Measurements from ENCODE around the gene CIAPIN1. TPM values are rescaled to one million over a fixed set of nuclear protein-coding genes. Genes with fewer than 3 reads are reported as not detected.

CIAPIN1 gene
- total and polyA plus RNA-seq, 2 of the 8 experiments (the other 6 are each of a cell fraction or from before 2014, with no cell fraction given): 76.8 to 83.6 TPM

GRCh38 chr16:57452021-57452420 lies 4.8 kb upstream of the CIAPIN1 start:
- 95% methylated on average over 10 of the region's 10 CpGs; no CpG with 5 or more reads in 1 of the 2 experiments for WGBS, 2 experiments (ENCODE audit: extremely low coverage in 1 of 2, insufficient coverage in 1 of 2, insufficient read length in 1 of 2, insufficient replicate concordance in 2 of 2, low coverage in 1 of 2, low lambda C conversion rate in 2 of 2, missing lambda C conversion rate in 1 of 2)
- Histone ChIP-seq H3K9ac (replicated peaks in 1 of 4; ENCODE audit: extremely low read depth in 1 of 4, low read depth in 3 of 4, low read length in 3 of 4) (no peak overlapping the region), H2AFZ (ENCODE audit: low read length) (no peak overlapping the region), H2BK5ac (ENCODE audit: low read depth, low read length) (no peak overlapping the region), H3K27me3 (replicated peaks in 1 of 4; ENCODE audit: control insufficient read depth in 3 of 4, extremely low read depth in 1 of 4, insufficient read depth in 3 of 4, low read length in 3 of 4) (no peaks in the 10 kb centered on the region), H3K79me2 (ENCODE audit: control insufficient read depth in 1 of 2, insufficient read depth in 2 of 2, low read length in 2 of 2) (peaks cover 0 to 6% of the 10 kb centered on the region in 2 experiments; a peak in 2 of 4 replicates), H2BK20ac (ENCODE audit: low read length) (no peak overlapping the region), H3K4ac (replicated peaks; ENCODE audit: insufficient read length, low read depth, low read length) (no peak overlapping the region), H3K56ac (replicated peaks; ENCODE audit: insufficient read length, low read depth, low read length) (no peak overlapping the region), H2BK12ac (ENCODE audit: low read depth, low read length) (no peak overlapping the region), H3K4me1 (replicated peaks in 1 of 4; ENCODE audit: control insufficient read depth in 3 of 4, insufficient read depth in 4 of 4, low read length in 3 of 4) (no peaks in the 10 kb centered on the region), H4K5ac (ENCODE audit: insufficient read length, low read depth, low read length) (no peak overlapping the region), H2BK15ac (ENCODE audit: low read length) (no peak overlapping the region), H4K20me1 (replicated peaks in 1 of 2; ENCODE audit: control insufficient read depth in 1 of 2, insufficient read depth in 2 of 2, low read length in 2 of 2) (no peaks in the 10 kb centered on the region), H3K14ac (ENCODE audit: insufficient read length) (no peak overlapping the region), H3K79me1 (ENCODE audit: low read depth, low read length) (no peaks in the 10 kb centered on the region), H3K36me3 (ENCODE audit: control insufficient read depth in 2 of 4, insufficient read depth in 4 of 4, low read length in 3 of 4) (peaks cover 1 to 32% (median 8%) of the 10 kb centered on the region in 4 experiments; a peak in 7 of 8 replicates), H4K8ac (ENCODE audit: extremely low read depth, insufficient read depth, low read length) (no peak overlapping the region), H2BK120ac (replicated peaks; ENCODE audit: low read depth, low read length) (no peak overlapping the region), H2AK5ac (ENCODE audit: low read depth, low read length) (no peak overlapping the region), H3K18ac (ENCODE audit: extremely low read depth, low read length) (no peak overlapping the region), H4K91ac (replicated peaks; ENCODE audit: insufficient read length, low read length) (no peak overlapping the region), H3K9me3 (ENCODE audit: insufficient read depth in 2 of 2, low read depth in 1 of 2, low read length in 1 of 2) (no peaks in the 10 kb centered on the region), H3K23ac (ENCODE audit: insufficient read length) (no peak overlapping the region), H3K27ac (ENCODE audit: low read depth, low read length) (no peak overlapping the region), H3K4me2 (ENCODE audit: insufficient read depth in 1 of 2, low read depth in 2 of 2, low read length in 2 of 2) (no peak overlapping the region), H3K23me2 (ENCODE audit: low read depth, low read length) (no peaks in the 10 kb centered on the region), H3K4me3 (ENCODE audit: extremely low read depth in 1 of 4, insufficient read depth in 2 of 4, low read depth in 3 of 4, low read length in 4 of 4) (no peak overlapping the region)
- TF ChIP-seq SP1 (IDR thresholded peaks at IDR 0.05; ENCODE audit: low read depth, low read length) (no peak), SIX5 (IDR thresholded peaks at IDR 0.05; ENCODE audit: low read depth, low read length) (no peak), POLR2A (IDR thresholded peaks at IDR 0.05; ENCODE audit: control extremely low read depth in 1 of 2, low read depth in 2 of 2, low read length in 2 of 2) (no peak), SP2 (IDR thresholded peaks at IDR 0.05; ENCODE audit: low read length) (no peak), BRCA1 (IDR thresholded peaks at IDR 0.05; ENCODE audit: low read depth, low read length) (no peak), GABPA (IDR thresholded peaks at IDR 0.05; ENCODE audit: borderline replicate concordance, insufficient read depth, low read length) (no peak), E2F6 (IDR thresholded peaks at IDR 0.05) (no peak), USF2 (IDR thresholded peaks at IDR 0.05; ENCODE audit: low read length) (no peak), BCL11A (IDR thresholded peaks at IDR 0.05; ENCODE audit: low read depth in 2 of 2, low read length in 2 of 2) (no peak), SP4 (IDR thresholded peaks at IDR 0.05; ENCODE audit: low read length) (no peak)
- ChIA-PET CTCF (ENCODE audit: partially characterized antibody) (interaction anchor here (1.0 to 1.3 kb wide), 2 partner anchors 12 to 35 kb away, joined by 3 to 4 read pairs; no protein-coding TSS in a partner anchor), POLR2A (ENCODE audit: partially characterized antibody) (interaction anchor here (0.9 to 1.1 kb wide), 3 partner anchors 10 to 35 kb away, joined by 3 to 6 read pairs (median 4); partner anchors contain the start of gene POLR2C)
- no peak for FAIRE-seq
- DNase-seq (ENCODE audit: low read depth in 1 of 2, low spot score in 2 of 2): no peak

Data from H1 (cell line).